NCI-H2227 (cell line): ENCODE data around the gene CS.
"Not testable (repeated sequence)": the region's sequence is repeated elsewhere in the genome, so short reads cannot be mapped to it uniquely, and the experiment has no call there.

Experiments used
- DNase-seq: peaks from one replicate; lab custom pipeline; 2025; ENCODE audit not compliant: unreplicated experiment; lab: John Stamatoyannopoulos, UW

The CS gene

DNA sequence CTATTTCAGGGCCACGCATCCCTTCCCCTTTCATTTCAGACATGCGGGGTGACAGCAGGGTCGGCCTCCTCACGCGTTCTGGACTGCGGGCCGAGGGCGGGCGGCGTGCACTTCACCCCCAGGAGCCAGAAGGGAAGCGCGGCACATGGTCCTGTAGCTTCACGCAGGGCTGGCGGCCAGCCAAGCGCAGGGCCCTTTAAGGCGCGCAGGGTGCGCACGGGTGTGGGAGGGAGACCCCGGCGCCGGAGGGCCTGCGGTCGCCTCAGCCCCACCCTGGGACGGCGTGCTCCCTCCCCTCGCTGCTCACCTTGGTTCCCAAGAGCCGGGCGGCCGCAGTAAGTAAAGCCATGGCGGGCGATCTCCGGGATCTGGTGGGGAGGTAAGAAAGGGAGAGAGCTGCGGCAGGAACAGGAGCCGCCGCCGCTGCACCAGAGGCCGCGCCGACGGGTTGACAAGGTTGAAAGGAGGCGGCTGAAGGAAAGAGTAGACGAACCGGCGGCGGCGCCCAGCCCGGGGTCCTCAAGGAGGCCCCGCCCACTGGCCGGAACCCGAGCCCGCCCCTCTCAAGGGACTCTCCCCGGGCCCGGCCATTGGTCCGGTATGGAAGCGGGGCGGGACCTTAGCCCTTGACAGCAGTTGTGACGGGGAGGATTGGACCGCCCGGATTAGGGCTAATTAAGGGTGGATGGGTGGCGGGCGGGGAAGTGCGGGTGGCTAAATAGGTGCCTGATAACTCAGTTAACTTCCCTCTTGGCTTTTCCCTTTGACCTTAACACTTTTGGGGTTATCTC, at the start of gene CS:
TSS of gene CS (minus strand) at position 478 of the 791 bp plus-strand sequence. CDS start at position 349, 129 bp downstream.
- peak; percentile 97 for DNase-seq

DNA sequence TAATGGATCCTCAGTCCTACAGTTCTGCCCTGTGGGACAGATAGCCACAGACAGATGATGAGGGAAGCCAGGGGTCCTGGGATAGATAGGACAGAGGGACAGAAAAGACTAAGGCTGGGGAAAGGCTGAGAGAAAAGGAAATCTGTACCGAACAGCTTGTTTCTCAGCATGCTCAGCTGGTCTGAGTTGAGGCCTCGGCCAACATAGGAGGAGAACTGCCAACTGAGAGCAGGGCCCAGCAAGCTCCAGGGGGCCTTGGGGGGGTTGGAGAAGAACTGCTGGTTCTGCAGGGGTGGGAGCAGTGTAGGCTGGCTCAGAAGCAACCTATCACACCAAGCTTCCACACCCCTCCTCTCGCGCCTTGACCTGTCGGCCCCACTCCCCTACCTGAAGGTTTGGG, 48.6 kb upstream of the CS start:
- DNase-seq: no peak

DNA sequence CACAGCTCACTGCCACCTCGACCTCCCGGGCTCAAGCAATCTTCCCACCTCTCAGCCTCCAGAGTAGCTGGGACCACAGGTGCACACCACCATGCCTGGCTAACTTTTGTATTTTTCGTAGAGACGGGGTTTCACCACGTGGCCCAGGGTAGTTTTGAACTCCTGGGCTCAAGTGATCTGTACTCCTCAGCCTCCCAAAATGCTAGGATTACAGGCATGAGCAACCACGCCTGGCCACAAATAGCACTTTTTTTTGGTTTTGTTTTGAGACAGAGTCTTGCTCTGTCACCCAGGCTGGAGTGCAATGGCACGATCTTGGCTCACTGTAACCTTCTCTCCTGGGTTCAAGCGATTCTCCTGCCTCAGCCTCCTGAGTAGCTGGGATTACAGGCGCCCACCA, 47.1 kb upstream of the CS start:
- DNase-seq: not testable (repeated sequence)

DNA sequence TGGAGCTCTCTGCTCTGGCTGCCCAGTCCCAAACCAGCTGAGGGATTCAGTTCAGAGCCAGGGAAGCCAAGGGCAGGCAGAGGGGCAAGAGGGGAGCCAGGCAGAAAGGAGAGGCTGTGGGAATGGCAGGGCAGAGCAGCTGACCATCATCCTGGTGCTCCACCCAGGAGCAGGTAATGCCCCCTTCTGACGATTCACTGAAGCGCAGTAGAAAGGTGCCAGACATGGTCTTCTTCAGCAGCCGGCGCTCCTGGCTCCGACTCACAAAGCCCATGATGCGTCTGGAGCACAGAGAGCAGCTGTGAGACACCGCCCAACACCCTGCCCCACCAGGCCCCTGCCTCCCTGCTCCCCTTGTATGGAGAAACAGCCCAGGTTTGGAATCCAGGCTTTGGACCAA, 46.5 kb upstream of the CS start:
- no peak for DNase-seq

DNA sequence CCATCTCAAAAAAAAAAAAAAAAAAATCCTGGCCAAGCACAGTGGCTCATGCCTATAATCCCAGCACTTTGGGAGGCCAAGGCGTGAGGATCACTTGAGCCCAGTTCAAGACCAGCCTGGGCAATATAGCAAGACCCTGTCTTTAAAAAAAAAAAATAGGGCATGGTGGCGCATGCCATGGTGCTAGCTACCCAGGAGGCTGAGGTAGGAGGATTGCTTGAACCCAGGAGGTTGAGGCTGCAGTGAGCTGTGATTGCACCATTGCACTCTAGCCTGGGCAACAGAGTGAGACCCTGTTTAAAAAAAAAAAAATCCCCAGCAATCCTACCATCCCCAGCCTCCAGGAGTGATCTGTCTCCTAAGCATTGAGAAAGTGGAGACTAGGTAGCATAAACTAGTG, 42.2 kb upstream of the CS start:
- DNase-seq: not testable (repeated sequence)

DNA sequence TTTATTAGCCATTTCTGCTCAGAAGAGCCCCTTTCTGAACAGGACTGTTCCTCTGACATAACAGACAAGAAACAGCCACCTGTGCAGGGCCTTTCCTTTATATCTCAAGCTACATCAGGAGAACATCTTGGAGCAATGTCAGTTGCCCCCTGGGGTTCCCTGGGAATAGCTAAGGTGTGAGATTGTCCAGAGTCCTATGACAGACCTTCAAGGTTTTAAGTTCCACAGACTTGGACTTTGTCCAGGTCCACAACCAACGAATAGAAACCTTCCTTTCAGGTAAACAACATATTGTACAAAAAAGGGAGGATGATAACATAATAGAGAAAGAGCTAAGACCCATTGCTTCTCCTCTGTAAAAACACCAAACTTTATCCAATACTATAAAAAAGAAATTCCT, 41.5 kb upstream of the CS start:
- no peak for DNase-seq

DNA sequence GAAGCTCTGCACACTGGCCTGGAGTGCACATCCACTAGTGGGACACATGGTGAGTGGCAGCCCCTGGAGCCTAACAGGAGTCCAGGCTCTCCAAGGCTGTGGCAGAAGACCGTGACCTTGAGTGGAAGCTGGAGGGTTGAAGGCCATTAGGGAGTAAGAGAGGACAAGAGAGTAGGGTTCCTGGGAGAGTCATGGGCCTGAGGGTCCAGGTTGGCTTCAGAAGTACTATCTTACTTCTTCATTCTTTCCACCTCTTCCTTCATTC, 39.0 kb upstream of the CS start:
- no peak for DNase-seq

DNA sequence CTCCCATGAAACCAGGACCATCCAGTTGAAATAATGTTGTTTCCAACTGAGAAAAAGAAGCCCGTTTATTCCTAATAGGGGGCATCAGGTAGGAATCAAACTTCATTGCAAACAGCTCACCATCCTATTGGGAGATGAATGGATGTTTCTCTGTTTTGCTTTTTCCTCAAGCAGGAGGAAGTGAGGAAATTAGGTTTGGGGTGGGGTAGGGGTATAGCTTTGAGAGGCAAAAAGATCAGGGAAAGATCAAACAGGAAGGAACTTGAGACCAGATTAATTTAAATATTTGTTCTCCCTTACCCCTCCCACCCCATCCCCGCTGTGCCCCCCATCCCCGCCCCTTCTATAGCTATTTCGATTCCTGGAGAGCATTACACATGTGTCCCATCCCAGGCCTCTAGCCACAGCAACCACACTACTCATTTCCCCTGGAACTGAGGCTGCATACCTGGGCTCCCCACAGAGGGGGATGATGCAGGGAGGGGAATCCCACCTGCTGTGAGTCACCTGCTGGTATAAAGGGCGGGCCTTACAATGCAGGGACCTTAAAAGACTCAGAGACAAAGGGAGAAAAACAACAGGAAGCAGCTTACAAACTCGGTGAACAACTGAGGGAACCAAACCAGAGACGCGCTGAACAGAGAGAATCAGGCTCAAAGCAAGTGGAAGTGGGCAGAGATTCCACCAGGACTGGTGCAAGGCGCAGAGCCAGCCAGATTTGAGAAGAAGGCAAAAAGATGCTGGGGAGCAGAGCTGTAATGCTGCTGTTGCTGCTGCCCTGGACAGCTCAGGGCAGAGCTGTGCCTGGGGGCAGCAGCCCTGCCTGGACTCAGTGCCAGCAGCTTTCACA, 38.4 kb upstream of the CS start, which contains the start of gene IL23A:
TSS of gene IL23A (plus strand) at position 577 of the 850 bp plus-strand sequence. CDS start at position 738, 161 bp downstream.
- DNase-seq: no peak

DNA sequence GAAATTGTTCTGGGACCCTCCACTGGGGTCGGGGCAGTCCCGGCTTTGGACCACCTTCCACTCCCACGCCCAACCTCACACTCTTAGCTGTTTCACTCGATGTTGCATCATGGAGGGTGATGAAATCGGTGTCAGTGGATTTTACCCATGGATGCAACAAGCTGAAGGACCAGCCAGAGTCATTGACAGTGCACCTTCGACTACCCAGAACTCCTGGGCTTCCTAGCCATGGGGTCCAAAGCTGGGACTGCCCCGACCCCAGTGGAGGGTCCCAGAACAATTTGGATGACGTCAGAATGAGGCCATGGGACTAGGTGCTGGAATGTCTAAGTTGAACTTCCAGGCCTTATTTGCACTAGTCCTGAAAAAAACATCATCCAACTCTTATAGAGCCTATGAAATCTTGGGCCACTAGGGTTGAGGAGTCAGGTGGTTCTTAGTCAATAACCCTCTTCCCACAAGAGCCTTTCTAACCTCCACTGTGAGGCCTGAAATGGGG, 37.7 kb upstream of the CS start:
- no peak for DNase-seq

DNA sequence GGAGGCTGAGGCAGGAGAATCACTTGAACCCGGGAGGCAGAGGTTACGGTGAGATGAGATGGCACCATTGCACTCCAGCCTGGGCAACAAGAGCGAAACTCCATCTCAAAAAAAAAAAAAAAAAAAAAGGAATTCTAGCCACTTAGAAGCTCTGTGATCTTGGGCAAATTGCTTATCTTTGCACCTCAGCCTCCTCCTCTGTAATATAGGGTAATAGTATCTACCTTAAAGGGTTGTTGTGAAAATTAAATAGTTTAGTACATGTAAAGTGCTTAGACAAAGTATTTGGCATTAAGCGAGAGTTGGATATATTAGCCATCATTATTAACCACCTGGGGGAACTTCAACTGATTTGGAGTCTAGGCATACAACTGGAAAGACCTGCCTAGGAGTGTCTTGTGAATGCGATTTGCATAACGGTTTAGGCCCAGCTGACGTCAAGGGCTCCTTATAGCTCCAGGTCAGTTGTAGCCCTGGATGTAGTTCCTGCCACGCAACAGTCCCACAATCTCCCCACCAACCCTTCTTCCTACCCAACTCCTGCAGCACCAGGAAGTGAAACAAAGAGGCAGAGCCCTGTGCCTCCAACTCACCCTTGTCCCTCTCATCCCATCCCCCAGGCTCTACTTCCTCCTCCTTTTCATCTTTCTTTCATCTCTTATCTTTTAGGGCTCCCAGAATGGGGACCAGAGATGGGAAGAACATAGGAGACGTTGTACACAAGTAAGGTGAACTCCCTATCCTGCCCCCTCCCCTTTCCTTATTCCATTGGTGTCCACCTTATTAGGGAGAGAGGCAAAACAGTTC, 36.4 kb upstream of the CS start:
- no peak for DNase-seq

DNA sequence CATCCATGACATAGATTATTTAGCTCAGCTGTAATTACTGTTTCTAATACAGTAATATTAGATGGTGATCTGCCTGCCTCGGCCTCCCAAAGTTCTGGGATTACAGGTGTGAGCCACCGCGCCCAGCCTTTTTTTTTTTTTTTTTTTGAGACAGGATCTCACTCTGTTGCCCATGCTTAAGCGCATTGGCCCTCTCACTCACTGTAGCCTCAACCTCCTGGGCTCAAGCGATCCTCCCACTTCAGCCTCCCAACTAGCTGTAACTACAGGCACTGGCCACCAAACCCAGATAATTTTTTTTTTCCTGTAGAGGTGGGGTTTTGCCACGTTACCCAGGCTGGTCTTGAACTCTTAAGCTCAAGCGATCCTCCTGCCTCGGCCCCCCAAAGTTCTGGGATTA, 35.4 kb upstream of the CS start:
- DNase-seq: not testable (repeated sequence)

DNA sequence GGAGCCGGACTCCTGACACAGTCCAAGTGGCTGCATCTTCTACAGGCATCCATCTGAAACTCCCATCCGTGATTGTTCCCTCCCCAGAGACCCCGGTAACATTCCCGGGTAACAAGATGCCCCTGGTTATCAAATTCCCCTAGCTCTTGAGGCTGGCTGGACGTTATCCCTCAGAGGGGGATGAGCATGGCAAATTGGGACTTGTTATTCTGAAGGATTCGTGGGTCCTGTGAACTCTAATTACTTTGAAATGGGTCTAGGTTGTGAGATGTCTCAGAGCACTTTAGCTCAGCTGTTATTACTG, 34.3 kb upstream of the CS start:
- no peak for DNase-seq

DNA sequence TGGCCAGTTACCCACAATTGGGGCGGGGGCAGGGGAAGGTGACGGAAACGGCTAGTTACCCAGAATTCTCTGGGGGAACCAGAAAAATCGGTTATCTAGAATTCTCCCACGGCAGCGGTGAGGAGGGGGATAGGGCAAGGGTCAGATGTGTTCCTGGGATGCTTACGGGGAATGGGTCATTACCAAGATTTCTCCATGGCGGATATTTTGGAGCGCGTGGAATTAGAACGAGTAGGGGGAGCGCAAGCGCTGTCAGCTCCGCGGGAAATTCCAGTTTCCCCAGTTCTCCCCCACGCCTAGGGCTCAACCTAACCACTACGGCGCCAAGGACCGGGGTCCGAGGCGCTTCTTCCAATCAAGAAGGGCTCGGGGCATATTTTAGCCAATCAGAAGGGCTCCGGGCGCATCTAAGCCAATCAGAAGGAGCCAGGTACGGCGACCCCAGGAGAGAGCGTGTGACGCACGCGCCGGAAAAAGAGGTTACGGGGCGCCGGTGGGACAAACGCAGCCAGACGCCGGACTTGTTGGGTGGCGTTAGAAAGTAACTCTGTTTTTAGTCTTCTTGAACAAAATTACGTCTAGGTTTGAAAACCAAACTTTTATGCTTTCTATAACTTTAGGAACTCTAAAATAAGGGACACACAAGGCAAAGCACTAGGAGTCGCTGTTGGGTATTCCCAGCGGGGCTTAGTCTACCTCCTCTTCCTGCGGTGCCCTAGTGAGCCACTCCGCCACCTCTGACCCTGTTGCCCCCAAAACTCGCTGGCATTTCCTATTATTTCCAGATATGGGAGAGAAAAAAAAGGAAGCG, 33.8 kb upstream of the CS start, which contains the start of gene PAN2:
TSS of gene PAN2 (minus strand) at position 322 of the 811 bp plus-strand sequence. CDS start 906 bp downstream, outside the sequence.
- peak; percentile 94 for DNase-seq

DNA sequence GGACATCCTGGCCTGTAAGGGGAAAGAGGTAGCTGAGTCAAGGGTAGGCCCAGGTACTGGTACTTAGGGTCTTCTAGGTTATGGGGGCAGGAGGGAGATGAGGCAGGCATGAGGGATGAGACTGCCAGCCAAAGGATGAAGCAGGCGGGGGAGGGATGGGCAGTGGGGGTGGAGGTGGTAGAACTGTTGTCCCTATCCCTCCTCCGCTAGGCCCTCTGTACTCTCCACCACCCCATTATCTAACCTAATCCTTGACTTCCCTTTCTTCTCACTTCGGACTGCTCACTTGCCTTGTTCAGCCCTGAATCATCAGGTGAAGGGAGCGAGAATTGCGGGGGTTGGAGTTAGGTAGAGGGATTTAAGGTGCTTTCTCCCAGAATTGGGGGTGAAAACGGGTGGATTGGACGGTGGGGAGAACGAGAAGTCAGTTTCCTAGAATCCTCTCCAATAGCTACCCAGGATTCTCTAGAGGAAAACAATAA, 33.1 kb upstream of the CS start:
- DNase-seq: no peak

DNA sequence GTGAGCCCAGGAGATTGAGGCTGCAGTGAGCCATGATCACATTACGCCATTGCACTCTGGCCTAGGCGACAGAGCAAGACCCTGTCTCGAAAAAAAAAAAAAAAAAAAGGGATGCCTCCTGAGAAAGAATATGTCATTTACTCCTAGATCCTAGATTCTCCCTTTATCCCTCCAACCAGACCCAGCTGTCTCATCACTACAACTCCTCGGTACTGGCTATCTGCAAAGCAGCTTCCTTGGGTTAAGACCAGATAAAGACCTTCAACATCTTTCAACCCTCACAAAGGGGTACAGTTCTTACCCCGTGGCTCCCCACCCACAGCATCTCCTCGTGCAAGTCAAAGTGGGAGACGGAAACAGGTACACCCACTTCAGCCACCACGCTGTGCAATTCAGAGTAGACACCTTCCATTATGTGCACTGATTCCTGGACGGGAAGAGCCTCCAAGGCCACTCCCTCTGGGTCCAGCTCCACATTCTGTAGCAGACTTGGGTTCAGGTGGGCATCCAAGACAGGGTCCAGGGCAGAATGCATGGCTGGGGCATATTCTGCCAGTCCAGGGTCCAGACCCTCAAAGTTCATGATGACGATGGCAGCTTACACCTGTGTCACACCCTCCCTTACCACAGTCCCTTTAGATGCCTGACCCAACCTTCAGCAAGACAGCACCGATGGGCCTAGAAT, 32.5 kb upstream of the CS start:
- DNase-seq: no peak

DNA sequence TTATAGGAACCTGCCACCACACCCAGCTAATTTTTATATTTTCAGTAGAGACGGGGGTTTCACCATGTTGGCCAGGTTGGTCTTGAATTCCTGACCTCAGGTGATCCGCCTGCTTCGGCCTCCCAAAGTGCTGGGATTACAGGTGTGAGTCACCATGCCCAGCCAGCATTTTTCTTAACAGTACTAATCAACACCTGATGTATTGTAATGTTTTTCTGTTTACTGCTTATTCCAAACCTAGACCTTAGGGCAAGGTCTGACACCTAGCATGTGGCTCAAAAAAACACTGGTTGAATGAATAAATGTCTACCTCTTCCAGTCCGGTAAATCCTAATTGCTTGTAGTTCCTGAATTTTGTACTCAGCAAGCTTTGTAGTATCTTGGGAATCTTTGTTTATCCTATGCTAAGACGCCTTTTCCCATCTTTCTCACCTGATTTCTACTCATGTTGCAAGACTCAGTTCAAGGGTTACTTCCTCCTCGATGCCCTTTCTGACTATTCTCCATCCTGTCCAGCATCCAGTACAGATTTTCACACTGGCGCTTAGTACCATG, 30.9 kb upstream of the CS start:
- no peak for DNase-seq

DNA sequence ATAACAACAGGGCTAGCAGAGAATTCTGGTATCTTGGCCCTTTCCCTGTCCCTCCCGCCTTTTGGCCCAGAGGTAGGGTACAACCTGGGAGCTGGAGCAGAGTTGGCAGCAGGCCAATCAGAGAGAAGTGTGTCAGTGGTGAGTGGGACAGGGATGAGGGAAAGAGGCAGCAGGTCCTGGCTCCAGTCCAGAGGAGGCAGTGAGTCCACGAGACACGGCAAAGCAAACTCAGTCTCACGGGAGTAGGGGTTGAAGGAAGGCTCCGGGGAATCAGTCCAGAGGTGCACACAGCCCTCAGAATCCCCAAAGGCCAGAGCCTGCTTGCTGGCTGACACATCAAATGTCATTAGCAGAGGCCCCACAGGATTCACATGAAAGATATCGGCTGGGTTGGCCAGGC, 26.4 kb upstream of the CS start:
- DNase-seq: no peak

DNA sequence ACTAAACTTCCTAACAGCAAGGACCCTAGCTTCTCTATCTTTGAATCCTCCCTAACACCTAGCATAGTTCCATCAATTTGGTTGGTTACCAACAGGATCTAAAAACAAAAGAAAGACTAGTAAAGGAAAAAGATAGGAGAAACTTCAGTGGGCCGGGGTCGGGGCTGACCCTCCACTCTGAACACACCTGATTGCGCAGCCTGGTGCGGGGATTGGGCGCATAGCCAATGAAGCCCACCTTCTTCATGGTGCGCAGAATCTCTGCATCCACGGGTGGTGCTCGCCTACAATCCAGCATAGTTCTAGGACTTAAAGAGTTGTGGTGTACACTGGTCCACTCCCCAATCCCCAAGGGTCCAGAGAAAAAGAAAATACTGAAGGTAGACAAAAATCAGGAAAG, 26.0 kb upstream of the CS start:
- DNase-seq: no peak

DNA sequence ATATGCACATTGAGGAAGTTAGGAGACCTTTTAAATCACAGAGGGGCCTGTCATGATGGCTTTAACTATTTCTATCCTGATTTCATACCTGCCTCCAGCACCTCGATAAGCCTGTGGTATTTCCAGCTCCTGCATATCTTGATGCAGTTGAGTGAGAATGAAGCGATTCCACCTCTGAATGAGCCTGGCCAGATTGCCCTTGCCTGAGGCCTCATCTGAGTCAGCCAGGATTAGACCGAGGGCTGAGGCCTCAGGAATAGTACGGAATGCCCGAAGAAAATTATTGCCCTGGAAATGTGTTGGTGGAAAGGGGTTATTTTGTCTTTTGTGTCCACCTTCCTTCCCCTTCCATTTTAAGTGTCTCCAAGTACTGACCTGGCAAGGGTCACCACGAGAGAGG, 24.1 kb upstream of the CS start:
- no peak for DNase-seq

DNA sequence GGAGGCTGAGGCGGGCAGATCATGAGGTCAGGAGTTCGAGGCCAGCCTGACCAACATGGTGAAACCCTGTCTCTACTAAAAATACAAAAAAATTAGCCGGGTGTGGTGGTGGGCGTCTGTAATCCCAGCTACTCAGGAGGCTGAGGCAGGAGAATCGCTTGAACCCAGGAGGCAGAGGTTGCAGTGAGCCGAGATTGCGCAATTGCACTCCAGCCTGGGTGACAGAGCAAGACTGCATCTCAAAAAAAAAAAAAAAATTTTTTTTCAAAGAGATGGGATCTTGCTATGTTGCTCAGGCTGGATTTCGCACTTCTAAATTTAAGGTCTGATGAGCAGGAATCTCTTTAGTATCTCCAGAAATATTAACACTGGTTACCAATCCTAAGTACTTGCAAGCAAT, 21.5 kb upstream of the CS start:
- DNase-seq: not testable (repeated sequence)
